Fibroblast of upper back skin (primary cell): Measurements from ENCODE around the gene HSD3B7.
"Not testable (repeated sequence)": the region's sequence is repeated elsewhere in the genome, so short reads cannot be mapped to it uniquely, and the experiment has no call there.

Source experiments
- DNase-seq: peaks from one replicate; pipeline ENCODE4 v3.0.0-alpha.2; 2013

The HSD3B7 gene

DNA sequence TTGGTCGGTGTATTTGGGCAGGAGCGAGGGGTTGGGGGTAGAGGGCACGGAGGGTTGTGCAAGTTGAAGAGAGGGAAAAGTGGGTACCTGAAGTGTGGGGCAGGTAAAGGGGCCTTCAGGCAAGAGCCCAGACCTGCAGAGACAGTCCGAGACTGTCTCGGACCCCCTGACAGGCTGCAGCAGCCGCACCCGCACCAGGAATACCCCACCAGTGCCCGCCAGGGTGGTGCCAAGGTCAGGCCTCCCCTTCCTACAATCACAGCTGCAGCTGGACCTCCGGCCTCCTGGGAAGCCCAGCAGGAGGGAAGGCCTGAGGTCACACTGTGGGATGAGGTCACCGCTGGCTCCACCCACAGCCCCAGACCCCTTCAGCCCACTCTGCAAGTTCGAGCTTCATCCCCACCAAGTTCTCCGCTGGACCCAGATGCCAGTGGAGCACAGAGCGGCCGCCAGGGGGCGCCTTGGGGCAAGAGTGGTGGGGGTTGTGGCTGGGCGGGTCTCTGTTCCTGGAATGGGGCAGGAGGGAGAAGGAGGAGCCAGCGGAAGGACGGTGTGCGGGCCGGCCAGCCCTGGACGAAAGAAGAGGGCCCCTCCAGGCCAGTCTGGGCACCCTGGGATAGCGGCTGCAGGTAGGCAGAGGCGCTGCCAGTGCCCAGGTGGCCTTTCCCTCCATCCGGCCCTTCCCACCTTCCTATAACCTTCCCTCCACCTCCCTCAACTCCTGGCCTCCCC is at the start of gene HSD3B7:
HSD3B7 (plus strand) TSS at position 539 of the 732 bp plus-strand sequence. CDS start 452 bp downstream, outside the sequence.
- DNase-seq, result peak; percentile 77

DNA sequence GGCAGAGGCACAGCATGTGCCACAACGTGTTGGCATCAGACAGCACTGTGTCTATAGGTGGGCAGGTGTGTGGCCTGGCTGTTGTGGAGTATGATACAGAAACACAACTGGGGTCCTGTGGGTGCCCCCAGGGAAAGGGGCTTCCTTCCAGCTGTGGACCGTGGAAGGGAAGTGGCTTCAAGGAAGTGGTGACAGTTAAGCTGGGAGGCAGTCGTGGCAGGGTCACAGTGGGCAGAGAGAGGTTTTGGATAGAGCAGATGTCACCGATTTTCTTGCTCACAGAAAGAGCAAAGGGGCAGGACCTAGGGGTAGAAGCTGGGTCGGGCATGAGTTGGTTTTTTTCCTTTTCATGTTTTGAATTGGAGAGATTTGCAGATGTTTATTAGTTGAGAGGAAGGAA is 47.3 kb upstream of the HSD3B7 start:
- no peak for DNase-seq

DNA sequence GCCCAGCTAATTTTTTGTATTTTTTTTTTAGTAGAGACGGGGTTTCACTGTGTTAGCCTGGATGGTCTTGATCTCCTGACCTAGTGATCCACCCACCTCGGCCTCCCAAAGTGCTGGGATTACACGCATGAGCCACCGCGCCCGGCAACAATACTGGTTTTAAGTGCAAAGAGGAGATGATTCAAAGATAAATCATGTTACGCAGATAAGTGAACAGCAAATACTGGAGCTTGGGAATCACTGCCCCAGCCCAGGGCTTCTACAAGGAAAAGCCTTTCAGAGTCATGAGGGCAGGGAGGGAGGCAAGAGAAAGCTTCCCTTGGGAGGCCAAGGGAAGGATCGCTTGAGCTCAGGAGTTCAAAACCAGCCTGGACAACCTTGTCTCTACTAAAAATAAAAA is 45.4 kb upstream of the HSD3B7 start:
- DNase-seq, result not testable (repeated sequence)

DNA sequence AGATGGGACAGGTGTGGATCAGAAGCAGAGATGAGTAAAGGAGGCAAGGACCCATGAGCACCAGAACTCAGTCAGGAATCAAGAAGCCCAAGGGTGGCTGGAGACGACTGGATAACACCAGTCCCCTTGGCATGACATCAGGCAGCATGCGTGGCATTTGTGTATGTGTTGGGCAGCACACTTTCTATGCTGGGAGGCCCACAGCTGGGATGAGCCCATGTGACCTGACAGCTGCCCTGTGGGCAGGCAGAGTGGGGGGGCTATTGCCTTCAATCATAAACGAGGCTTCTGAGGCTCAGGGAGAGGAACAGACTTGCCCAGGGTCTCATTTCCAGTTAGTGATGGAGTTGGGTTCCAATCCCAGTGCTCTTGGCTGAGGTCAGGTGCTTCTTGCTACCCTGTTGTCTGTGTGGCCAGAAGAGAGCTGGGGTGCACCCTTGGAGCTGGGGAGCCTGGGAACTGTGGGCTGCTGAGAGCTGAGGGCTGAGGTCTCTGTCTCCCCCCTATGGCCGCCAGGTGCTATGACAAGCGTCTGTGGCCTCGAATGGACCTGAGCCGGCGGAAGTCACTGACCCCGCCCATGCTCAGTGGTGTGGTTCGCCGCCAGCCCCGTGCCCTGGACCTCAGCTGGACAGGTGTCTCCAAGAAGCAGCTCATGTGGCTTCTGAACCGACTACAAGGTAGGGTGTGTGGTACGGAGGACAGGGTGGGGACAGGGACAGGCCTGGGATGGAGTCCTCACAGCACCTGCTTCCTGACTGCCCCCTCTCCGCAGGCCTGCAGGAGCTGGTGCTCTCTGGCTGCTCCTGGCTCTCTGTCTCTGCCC is 43.2 kb upstream of the HSD3B7 start:
- DNase-seq, result peak; percentile 52

DNA sequence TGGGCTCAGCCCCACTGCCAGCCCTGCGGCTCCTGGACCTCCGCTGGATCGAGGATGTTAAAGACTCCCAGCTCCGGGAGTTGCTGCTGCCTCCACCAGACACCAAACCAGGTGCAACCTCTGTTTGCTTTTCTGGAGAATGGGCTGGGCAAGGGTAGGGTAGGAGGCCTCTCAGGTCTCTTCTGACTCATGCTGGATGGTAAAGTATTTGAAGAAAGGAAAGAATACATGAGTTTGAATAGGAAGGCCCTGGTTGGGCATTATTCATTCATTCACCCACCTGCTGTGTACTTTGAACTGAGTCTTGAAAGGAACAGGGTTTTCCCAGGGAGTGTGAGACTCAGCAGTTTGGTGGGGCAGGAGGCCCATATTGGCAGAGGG is 42.6 kb upstream of the HSD3B7 start:
- DNase-seq, result no peak

DNA sequence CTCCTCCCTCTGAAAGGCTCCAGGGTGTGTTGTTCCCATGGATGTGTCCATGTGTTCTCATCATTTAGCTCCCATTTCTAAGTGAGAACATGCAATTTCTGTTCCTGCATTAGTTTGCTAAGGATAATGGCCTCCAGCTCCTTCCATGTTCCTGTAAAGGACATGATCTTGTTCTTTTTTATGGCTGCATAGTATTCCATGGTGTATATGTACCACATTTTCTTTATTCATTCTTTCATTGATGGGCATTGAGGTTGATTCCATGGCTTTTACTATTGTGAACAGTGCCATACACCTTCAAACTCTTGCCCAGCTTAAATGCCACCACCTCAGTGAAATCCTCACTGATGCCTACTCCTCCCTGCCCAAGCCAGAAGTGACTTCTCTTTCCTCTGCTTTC is 40.7 kb upstream of the HSD3B7 start:
- no peak for DNase-seq

DNA sequence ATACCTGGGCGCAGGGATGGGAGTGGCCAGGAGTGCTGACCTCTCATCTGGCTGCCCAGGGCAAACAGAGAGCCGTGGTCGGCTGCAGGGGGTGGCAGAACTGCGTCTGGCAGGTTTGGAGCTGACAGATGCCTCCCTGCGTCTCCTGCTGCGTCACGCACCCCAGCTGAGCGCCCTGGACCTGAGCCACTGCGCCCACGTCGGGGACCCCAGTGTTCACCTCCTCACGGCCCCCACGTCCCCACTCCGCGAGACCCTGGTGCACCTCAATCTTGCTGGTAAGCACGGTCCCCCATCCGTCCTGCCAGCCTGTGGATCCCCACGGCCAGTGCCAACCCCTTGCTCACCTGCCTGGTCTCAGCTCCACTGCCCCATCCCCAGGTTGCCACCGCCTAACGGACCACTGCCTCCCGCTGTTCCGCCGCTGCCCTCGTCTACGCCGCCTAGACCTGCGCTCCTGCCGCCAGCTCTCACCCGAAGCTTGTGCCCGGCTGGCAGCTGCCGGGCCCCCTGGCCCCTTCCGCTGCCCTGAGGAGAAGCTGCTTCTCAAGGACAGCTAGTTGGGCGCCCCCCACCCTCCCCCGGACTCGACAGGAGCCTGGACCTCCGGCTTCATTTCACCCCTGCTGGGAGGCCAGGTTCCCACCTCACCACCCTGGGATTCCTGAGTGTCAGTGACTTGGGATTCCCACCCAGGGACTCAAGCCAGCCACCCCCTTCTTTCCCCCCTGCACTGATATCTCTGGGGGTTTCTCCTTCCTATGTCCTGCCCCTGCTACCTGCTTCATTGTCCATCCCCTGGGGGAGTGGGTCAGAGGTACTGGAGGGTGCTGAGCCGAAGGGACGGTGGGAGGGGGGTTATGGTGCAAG is 38.1 kb upstream of the HSD3B7 start:
- no peak for DNase-seq

DNA sequence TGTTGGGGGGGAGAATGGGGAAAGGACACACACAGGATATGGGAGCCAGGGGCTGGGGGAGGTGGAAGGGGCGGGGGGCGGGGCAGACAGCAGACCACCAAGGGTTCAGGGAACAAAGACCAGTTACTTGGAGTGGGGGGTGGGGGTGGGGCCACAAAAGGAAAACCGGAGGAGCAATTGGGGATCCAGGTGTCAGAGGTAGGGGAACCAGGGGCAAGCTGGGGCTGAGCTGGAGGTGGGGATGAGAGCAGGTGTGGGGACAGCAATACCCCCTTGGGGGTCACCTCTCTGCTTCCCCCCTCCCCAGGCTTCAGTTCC is 37.5 kb upstream of the HSD3B7 start:
- DNase-seq, result no peak

DNA sequence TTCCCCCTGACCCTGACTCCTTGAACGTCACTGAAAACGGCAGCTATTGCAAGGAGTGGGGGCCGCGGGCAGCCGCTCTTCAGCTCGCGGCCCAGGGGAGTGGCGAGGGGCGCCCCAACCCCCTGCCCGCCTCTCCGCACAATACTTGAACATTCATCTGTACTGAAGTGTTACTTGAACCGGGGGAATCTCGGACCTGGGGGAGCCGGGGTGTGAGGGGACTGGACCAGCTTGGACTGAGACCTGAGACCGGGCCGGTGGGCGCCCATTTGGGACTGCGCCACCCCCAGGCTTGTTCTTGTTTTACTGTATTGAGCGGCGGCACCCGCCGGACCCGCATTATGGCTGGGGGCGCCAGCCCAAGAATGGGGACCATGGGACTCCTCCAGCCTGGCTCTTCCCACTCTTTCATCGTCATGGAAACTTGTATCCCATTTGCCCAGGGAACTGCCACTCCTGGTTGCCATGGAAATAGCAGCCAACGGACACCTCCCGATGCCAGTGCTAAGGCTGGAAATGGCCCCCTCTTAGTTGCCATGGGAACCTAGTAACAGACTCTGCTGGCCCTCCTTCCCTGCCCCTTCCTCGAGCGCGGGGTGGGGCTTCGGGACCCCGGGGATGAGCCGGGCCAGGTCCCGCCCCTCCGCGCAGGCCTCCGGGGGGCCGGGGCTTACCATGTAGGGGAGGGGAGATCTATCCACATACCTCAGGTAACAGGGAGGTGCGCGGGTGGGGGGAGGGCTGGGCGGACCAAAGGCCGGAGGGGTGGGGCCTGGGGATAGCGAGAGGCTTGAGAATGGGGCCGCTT is 36.9 kb upstream of the HSD3B7 start:
- peak; percentile 94 for DNase-seq

DNA sequence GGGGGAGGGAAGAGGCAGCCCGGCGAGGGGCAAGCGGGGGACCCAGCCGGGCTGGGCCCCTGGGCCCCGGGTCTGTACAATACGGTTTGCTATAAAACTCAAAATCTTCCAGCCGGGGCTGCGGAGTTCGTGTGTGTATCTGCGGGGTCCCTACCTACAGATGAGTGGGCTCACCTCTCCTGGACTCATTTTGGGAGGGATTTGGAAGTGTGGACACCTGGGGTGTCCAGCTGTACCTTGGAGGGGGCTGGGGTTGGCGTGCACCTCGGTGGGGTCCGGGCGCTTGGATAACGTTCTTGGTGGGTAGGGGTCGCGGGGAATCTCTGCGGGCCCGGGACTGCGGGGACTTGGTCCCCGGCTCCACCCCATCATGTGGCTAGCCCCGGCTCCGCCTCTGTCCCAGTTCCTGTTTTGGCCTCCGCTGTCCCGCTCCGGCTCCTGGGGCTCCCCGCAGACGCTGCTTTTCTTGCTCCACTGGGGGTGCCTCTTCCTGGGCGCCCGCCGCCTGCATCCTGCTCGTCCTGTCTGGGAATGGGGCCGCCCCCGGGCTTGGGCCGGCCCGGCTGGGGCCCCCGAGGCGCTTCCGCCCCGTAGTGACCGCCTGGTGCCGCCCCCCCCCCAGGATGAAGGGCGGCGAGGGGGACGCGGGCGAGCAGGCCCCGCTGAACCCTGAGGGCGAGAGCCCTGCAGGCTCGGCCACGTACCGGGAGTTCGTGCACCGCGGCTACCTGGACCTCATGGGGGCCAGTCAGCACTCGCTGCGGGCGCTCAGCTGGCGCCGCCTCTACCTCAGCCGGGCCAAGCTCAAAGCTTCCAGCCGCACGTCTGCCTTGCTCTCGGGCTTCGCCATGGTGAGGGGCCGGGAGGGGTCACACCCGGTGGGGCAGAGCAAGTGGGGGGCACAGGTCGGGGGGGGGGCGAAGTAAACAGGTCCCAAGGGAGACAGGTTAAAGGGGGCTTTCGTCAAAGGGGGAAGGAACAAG is 36.0 kb upstream of the HSD3B7 start, which contains the start of gene ORAI3:
ORAI3 (plus strand) TSS at position 402 of the 983 bp plus-strand sequence; CDS start at position 624, 222 bp downstream.
- DNase-seq, result peak; percentile 41

DNA sequence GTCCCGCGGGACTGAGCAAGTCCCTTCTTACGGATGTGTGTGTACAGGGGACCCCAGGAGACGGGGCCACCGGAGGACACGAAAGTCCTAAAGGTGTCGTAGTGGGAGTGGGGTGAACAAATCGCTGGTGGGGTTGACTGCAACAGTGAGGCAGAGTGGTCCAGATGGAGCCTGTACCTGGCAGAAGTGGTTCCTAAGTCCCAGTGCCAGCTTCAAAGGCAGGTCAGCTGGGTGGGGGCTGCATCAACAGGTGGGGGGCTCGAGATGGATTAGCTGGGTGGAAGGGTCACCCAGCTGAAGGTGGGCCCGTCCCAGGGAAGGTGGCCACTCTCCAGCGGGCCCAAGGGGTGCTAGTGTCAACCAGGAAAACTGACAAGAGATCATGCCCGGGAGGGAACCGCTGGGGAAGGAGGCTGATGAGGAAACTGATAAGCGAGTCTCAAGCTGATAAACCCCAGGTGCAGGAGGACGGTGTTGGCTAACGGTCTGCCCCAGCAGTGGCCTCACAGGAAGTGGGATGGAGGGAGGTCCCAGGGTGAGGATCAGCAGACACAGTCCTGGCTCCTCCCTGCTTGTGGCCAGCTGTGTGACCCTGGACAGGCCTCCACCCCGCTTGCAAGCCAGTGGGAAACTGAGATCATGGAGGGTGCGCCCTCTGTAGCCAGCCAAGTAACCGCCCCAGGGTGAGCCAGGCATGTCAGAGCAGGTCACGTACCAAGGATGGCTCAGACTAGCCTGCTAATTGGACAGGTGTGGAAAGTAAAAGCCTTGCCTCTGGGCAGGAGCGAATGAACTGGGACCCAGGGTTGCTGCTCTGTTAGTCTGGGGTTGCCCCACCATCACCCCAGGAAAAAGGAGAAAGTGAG is 35.1 kb upstream of the HSD3B7 start:
- DNase-seq, result peak; percentile 52

DNA sequence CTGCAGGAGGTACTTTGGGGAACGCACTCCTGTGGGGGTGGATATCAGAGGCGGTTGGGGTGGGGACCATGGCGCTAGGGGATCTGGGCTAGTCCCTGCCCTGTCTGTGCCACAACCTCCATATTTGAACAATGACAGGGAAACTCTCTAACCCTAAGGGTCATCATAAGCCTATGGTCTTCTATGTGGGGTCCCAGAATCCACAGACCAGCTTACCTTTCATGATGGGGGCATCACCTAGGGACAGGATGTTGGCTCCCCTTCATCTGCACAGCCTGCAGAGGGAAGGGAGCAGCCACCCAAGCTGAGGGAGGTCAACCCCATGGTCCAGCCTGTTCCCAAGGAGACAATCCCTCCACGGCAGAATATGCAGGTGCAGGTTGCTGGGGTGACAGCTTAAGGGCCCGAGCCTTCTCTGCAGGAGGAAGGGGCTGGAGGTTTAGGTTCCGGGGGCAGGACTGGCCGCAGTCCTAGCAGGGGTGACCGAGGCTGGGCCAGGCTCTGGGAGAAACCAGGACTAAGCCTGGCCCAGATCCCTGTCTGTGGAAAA is 34.4 kb upstream of the HSD3B7 start:
- no peak for DNase-seq

DNA sequence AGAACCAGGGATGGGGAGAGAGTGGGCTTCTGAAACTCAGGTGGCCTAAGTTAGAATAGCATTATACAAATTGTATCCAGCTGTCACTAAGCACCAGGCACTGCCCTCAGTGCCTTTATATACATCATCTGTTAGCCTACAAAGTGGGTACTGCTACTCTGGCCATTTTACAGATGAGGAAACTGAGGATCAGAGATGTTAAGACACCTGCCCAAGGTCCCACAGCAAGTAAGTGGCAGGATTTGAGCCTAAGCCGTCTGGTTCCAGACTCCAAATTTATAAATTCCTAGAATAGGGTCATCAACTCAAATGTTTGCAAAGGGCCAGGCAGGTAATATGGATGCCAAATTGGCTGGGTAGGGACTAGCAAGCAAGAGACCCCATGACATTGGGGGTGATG is 33.8 kb upstream of the HSD3B7 start:
- no peak for DNase-seq

DNA sequence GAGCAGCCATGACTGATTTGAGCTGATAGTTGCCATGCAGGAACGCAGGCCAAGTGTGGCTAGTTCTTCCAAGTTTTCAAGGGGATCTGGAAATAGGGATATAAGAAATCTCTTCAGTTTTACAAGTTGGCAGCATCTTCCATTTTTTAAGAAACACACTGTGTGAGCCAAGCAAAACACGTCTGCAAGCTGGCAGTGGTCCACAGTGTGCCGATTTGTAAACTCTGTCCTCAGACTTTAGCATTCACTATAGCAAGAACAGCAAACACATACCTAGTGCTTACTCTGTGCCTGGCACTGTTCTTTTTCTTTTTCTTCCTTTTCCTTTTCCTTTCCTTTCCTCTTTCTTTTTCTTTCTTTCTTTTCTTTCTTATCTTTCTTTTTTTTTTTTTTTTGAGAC is 33.3 kb upstream of the HSD3B7 start:
- peak; percentile 13 for DNase-seq

DNA sequence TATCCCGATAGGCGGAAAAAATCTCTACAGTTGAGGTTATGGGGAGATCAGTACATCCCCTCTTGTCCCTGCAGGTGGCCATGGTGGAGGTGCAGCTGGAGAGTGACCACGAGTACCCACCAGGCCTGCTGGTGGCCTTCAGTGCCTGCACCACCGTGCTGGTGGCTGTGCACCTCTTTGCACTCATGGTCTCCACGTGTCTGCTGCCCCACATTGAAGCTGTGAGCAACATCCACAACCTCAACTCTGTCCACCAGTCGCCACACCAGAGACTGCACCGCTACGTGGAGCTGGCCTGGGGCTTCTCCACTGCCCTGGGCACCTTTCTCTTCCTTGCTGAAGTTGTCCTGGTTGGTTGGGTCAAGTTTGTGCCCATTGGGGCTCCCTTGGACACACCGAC is 31.9 kb upstream of the HSD3B7 start:
- no peak for DNase-seq

DNA sequence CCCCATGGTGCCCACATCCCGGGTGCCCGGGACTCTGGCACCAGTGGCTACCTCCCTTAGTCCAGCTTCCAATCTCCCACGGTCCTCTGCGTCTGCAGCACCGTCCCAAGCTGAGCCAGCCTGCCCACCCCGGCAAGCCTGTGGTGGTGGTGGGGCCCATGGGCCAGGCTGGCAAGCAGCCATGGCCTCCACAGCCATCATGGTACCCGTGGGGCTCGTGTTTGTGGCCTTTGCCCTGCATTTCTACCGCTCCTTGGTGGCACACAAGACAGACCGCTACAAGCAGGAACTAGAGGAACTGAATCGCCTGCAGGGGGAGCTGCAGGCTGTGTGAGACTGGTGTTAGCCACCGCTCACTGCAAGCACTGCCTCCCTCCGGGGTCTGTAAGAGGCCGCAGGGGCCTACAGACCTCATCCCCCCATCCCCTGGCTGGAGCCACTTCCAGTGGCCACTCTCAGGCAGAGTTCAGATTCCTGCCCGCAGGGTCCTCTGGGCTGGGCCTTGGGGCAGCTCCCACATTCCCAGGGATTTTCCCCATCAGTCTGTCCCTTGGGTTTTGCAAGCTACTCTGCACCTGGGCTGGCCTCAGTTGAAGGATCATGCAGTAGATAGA is 31.4 kb upstream of the HSD3B7 start:
- peak; percentile 72 for DNase-seq

DNA sequence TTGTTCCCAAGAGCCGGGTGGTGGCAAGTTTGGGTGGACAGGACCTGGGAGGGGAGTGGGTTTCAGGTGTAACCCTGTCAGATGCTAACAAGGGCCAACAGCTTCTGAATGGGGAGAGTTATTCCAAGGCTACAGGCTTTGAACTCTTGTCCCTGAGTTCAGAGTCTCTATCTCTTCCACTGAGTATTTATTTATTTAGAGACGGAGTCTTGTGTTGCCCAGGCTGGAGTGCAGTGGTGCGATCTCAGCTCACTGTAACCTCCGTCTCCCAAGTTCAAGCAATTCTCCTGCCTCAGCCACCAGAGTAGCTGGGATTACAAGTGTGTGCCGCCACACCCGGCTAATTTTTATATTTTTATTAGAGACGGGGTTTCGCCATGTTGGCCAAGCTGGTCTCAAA is 30.0 kb upstream of the HSD3B7 start:
- DNase-seq, result no peak

DNA sequence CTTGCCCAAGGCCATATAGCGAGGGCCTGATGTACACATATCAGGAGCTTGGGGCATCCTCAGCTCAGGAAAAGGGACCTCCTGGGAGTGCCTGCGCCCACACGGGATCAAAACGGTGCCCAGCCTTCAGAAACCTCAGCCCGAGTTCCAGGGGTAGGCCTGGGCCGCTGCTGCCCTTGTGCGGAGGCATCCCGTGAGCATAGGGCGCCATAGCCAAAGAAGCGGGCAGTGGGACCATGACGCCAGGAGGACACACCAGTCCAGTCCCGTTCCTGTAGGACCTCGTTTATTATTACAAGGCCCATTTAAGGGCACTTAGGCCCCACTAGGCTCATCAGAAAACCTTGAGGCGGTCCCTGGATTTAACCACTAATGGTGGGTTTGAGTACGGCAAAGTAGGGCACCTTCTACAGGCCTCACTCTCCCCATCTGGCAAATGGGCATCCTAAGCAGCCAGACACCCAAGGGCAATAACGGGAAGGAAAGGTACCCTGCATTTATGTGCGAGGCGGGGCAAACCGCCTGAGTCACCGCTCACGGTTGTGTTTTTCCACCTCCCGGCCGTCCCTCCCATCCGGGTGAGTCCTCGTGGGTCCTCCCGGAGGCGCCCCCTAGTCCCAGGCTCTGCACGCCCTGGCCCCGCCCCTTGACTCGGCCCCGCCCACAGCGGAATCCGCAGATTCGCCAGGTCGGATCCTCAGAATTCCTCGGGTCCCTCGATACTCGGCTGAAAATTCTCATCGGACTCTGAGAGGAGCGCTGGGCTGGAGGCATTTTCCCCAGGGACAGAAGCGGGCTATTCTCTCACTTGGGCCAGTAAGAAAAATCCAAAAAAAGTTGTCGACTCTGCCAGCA is 28.2 kb upstream of the HSD3B7 start:
- peak; percentile 85 for DNase-seq
